Measurements from ENCODE around the gene EXOSC5.

GRCh38 chr19:41344162-41344561 lies 53.0 kb downstream of the EXOSC5 start:
- TF ChIP-seq SUZ12 (IDR thresholded peaks at IDR 0.05; ENCODE audit: unreplicated experiment) = no peak
- TF ChIP-seq ZNF274 (IDR thresholded peaks at IDR 0.05; ENCODE audit: insufficient read depth, insufficient read length) = no peak
- TF ChIP-seq BCL11A (IDR thresholded peaks at IDR 0.05; ENCODE audit: low read depth, low read length) = no peak
- TF ChIP-seq EP300 (IDR thresholded peaks at IDR 0.05; ENCODE audit: borderline replicate concordance in 1 of 2, control insufficient read depth in 1 of 2, low read depth in 2 of 2, low read length in 2 of 2) = no peak
- TF ChIP-seq POLR2AphosphoS2 (IDR thresholded peaks at IDR 0.05; ENCODE audit: low read depth, low read length) = no peak
- no peak for TF ChIP-seq NRF1 (conservative IDR thresholded peaks at IDR 0.05; ENCODE audit: low read depth, low read length)
- no peak for TF ChIP-seq CTCF (IDR thresholded peaks at IDR 0.05 in 2 of 3, conservative IDR thresholded peaks at IDR 0.05 in 1 of 3; ENCODE audit: control insufficient read depth in 2 of 3, extremely low read depth in 1 of 3, insufficient read depth in 1 of 3, low read depth in 3 of 3, low read length in 3 of 3)
- TF ChIP-seq SMC3 (IDR thresholded peaks at IDR 0.05; ENCODE audit: borderline replicate concordance, low read length) = no peak
- TF ChIP-seq NBN (IDR thresholded peaks at IDR 0.05) = no peak
- TF ChIP-seq ETV6 (conservative IDR thresholded peaks at IDR 0.05 in 1 of 2, IDR thresholded peaks at IDR 0.05 in 1 of 2; ENCODE audit: borderline replicate concordance in 1 of 2, low read depth in 1 of 2) = no peak
- TF ChIP-seq CBX5 (IDR thresholded peaks at IDR 0.05; ENCODE audit: low read depth) = no peak

Data from GM12878 (cell line).